ENCODE results near the gene HIRA.
"Not testable (repeated sequence)": the region's sequence is repeated elsewhere in the genome, so short reads cannot be mapped to it uniquely, and the experiment has no call there.

The HIRA gene

GRCh38 chr22:19446603-19447329 lies 15.2 kb upstream of the HIRA start:
- Histone ChIP-seq H3K79me2 (ENCODE audit: low read length) (peaks cover 67% of the 10 kb centered on the region), H3K4me3 (ENCODE audit: low read length) (peak overlapping the region; percentile 89), H3K4me2 (ENCODE audit: low read length) (peak overlapping the region; percentile 84), H4K20me1 (ENCODE audit: insufficient read depth, low read length) (peaks cover 21% of the 10 kb centered on the region; the same call in 1 of the 2 replicates), H3K27ac (ENCODE audit: low read length) (peak overlapping the region; percentile 47), H3K9ac (ENCODE audit: low read length) (peak overlapping the region; percentile 89), H3K9me3 (ENCODE audit: insufficient read depth, low read length) (no peaks in the 10 kb centered on the region), H2AFZ (ENCODE audit: low read depth, low read length) (0 out of 2 replicates have a peak overlapping the region, but pooled peaks have one; percentile 56), H3K36me3 (replicated peaks; ENCODE audit: low read depth, low read length) (peaks cover 46% of the 10 kb centered on the region), H3K27me3 (ENCODE audit: low read depth, low read length) (no peaks in the 10 kb centered on the region), H3K4me1 (ENCODE audit: low read length) (peaks cover 22% of the 10 kb centered on the region)
- TF ChIP-seq CTCF (IDR thresholded peaks at IDR 0.05; ENCODE audit: low read depth, low read length): no peak
- no peak for TF ChIP-seq EZH2phosphoT487 (IDR thresholded peaks at IDR 0.05; ENCODE audit: low read depth)

DNA sequence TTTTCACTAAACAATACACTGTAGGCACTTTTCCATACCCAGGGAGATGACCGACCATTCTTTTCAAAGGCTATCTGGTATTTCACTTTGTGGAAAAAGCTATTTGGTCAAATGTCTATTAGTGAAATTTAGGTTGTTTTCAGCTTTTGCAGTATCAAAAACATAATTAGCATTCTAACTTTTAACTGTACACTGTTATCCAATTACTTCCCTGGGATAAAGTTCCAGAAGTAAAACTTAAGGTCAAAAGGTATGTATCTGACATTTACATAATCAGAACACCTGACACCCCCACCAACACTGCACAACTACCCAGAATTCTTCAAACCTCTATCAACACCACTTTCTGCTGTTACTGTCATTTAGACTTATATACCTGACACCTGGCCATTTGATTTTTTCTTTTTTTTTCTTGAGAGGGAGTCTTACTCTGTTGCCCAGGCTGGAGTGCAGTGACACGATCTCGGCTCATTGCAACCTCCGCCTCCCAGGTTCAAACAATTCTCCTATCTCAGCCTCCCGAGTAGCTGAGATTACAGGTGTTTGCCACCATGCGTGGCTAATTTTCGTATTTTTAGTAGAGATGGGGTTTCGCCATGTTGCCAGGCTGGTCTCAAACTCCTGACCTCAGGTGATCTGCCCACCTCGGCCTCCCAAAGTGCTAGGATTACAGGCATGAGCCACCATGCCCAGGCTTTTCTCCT lies 13.9 kb upstream of the HIRA start:
- not testable (repeated sequence) for H3K4me2 ChIP-seq (ENCODE audit: low read length); H3K4me3 ChIP-seq (ENCODE audit: low read length); H2AFZ ChIP-seq (ENCODE audit: low read depth, low read length); H3K9me3 ChIP-seq (ENCODE audit: insufficient read depth, low read length); H3K27me3 ChIP-seq (ENCODE audit: low read depth, low read length); H3K9ac ChIP-seq (ENCODE audit: low read length); H3K27ac ChIP-seq (ENCODE audit: low read length)
- peaks cover 50% of the 10 kb centered on the region for H3K36me3 ChIP-seq (replicated peaks; ENCODE audit: low read depth, low read length)
- H4K20me1 ChIP-seq (ENCODE audit: insufficient read depth, low read length): peaks cover 29% of the 10 kb centered on the region
- peaks cover 22% of the 10 kb centered on the region for H3K4me1 ChIP-seq (ENCODE audit: low read length)
- H3K79me2 ChIP-seq (ENCODE audit: low read length): peaks cover 80% of the 10 kb centered on the region

DNA sequence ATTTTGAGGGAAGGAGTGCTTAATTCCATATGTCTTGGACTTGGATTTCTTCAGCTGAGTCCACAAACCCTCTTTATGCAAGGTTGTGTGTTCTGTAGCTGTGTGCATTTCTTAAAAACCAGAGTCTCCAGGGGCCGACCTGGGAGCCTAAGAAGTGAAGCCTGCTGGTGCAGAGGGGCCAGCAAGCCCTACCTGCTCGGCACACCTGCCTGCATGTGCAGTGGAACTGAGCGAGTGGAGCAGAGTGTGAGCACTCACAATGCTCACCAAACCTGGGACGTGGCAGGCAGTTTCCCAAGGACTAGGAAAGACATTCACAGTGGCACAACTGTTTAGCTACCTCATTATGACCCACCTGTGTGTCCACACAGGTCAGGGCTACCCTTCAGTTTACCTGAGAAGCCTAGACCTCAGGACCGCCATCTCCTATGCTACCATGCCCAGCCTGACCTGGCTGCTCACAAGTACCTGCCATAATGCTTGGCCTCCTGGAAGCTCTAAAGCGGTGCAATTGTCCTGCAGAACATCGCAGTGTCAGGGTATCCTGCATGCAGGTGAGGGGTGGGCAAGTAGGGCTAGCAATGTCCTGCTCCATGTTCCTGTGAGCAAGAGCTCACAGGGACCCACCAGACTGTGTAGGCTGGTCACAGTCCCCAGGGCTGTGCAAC lies 12.1 kb upstream of the HIRA start:
- H3K27me3 ChIP-seq (ENCODE audit: low read depth, low read length): no peaks in the 10 kb centered on the region
- H3K36me3 ChIP-seq (replicated peaks; ENCODE audit: low read depth, low read length): peaks cover 47% of the 10 kb centered on the region

GRCh38 chr22:19442166-19442565 lies 10.6 kb upstream of the HIRA start:
- Histone ChIP-seq H3K4me2 (ENCODE audit: low read length) (no peak overlapping the region), H3K4me3 (ENCODE audit: low read length) (no peak overlapping the region), H3K27ac (ENCODE audit: low read length) (no peak overlapping the region), H3K36me3 (replicated peaks; ENCODE audit: low read depth, low read length) (peaks cover 53% of the 10 kb centered on the region), H3K9ac (ENCODE audit: low read length) (no peak overlapping the region), H3K27me3 (ENCODE audit: low read depth, low read length) (no peaks in the 10 kb centered on the region), H3K79me2 (ENCODE audit: low read length) (peaks cover 70% of the 10 kb centered on the region), H4K20me1 (ENCODE audit: insufficient read depth, low read length) (peaks cover 33% of the 10 kb centered on the region), H3K9me3 (ENCODE audit: insufficient read depth, low read length) (no peaks in the 10 kb centered on the region), H3K4me1 (ENCODE audit: low read length) (peaks cover 7% of the 10 kb centered on the region), H2AFZ (ENCODE audit: low read depth, low read length) (no peak overlapping the region)
- TF ChIP-seq EZH2phosphoT487 (IDR thresholded peaks at IDR 0.05; ENCODE audit: low read depth) (no peak), CTCF (IDR thresholded peaks at IDR 0.05; ENCODE audit: low read depth, low read length) (no peak)

More for the DNA sequence above, 12.1 kb upstream of the HIRA start:
- H3K79me2 ChIP-seq (ENCODE audit: low read length): peaks cover 80% of the 10 kb centered on the region
- no peak overlapping the region for H2AFZ ChIP-seq (ENCODE audit: low read depth, low read length)
- TF ChIP-seq EZH2phosphoT487 (IDR thresholded peaks at IDR 0.05; ENCODE audit: low read depth): no peak
- no peak for TF ChIP-seq CTCF (IDR thresholded peaks at IDR 0.05; ENCODE audit: low read depth, low read length)
- no peak overlapping the region for H3K9ac ChIP-seq (ENCODE audit: low read length)
- H3K27ac ChIP-seq (ENCODE audit: low read length): no peak overlapping the region
- peaks cover 13% of the 10 kb centered on the region for H3K4me1 ChIP-seq (ENCODE audit: low read length)
- no peak overlapping the region for H3K4me3 ChIP-seq (ENCODE audit: low read length)
- H3K9me3 ChIP-seq (ENCODE audit: insufficient read depth, low read length): no peaks in the 10 kb centered on the region
- H3K4me2 ChIP-seq (ENCODE audit: low read length): no peak overlapping the region
- H4K20me1 ChIP-seq (ENCODE audit: insufficient read depth, low read length): peaks cover 33% of the 10 kb centered on the region
